ENCODE measurements around the gene RGS10. TPM values are rescaled to one million over a fixed set of nuclear protein-coding genes. Genes with fewer than 3 reads are reported as not detected.
"Not testable (repeated sequence)": the region's sequence is repeated elsewhere in the genome, so short reads cannot be mapped to it uniquely, and the experiment has no call there.

The RGS10 gene
- total RNA-seq, 1 donor from 2014 or later = 95.1 TPM

GRCh38 chr10:119478111-119478802 is 64.3 kb downstream of the RGS10 start:
- intact Hi-C loops (cut with micrococcal nuclease) = no loop called here

GRCh38 chr10:119477444-119477843 is 65.1 kb downstream of the RGS10 start:
- intact Hi-C loops (cut with micrococcal nuclease) = no loop called here

GRCh38 chr10:119474606-119475005 is 67.9 kb downstream of the RGS10 start:
- intact Hi-C loops (cut with micrococcal nuclease) = no loop called here

- intact Hi-C loops (cut with micrococcal nuclease) = no loop called here
Observed at GRCh38 chr10:119473771-119474170, 68.7 kb downstream of the RGS10 start.

- intact Hi-C loops (cut with micrococcal nuclease) = no loop called here
Observed at GRCh38 chr10:119470920-119471702, 71.4 kb downstream of the RGS10 start.

GRCh38 chr10:119469846-119470245 is 72.7 kb downstream of the RGS10 start:
- intact Hi-C loops (cut with micrococcal nuclease) = no loop called here

- intact Hi-C loops (cut with micrococcal nuclease) = no loop called here
Observed at GRCh38 chr10:119469325-119469707, 73.2 kb downstream of the RGS10 start.

- intact Hi-C loops (cut with micrococcal nuclease) = no loop called here
Observed at GRCh38 chr10:119468542-119469324, 73.8 kb downstream of the RGS10 start.

- intact Hi-C loops (cut with micrococcal nuclease) = no loop called here
Observed at GRCh38 chr10:119466655-119467054, 75.9 kb downstream of the RGS10 start.

- intact Hi-C loops (cut with micrococcal nuclease) = no loop called here
Observed at GRCh38 chr10:119466076-119466475, 76.4 kb downstream of the RGS10 start.

- intact Hi-C loops (cut with micrococcal nuclease) = no loop called here
Observed at GRCh38 chr10:119465085-119465484, 77.4 kb downstream of the RGS10 start.

- intact Hi-C loops (cut with micrococcal nuclease) = not testable (repeated sequence)
Observed at GRCh38 chr10:119463195-119463594, 79.3 kb downstream of the RGS10 start.

GRCh38 chr10:119462773-119463172 is 79.7 kb downstream of the RGS10 start:
- intact Hi-C loops (cut with micrococcal nuclease) = no loop called here

GRCh38 chr10:119461923-119462322 is 80.6 kb downstream of the RGS10 start:
- intact Hi-C loops (cut with micrococcal nuclease) = no loop called here

GRCh38 chr10:119461380-119461779 is 81.1 kb downstream of the RGS10 start:
- intact Hi-C loops (cut with micrococcal nuclease) = no loop called here

GRCh38 chr10:119460369-119461195 is 81.9 kb downstream of the RGS10 start:
- intact Hi-C loops (cut with micrococcal nuclease) = no loop called here

GRCh38 chr10:119459681-119460340 is 82.7 kb downstream of the RGS10 start:
- intact Hi-C loops (cut with micrococcal nuclease) = no loop called here

- intact Hi-C loops (cut with micrococcal nuclease) = no loop called here
Observed at GRCh38 chr10:119457966-119458766, 84.4 kb downstream of the RGS10 start.

GRCh38 chr10:119456435-119456810 is 86.1 kb downstream of the RGS10 start:
- intact Hi-C loops (cut with micrococcal nuclease) = no loop called here

Measured in T-helper 2 cell treated with Interferon-gamma antibody and Interleukin-4, amounts not matched to agents 100 ng/mL and 5 ng/mL, for 36 hours (primary cell).